PC-3 (cell line): ENCODE data around the gene ZCCHC14. TPM values are rescaled to one million over a fixed set of nuclear protein-coding genes. Genes with fewer than 3 reads are reported as not detected.

ENCODE experiments used
- ATAC-seq: fragments of 200-7000 bp; cut with Tn5 transposase; 2 replicates; pipeline ENCODE4 v1.9.1; 2020; ENCODE audit warnings: mild to moderate bottlenecking, moderate library complexity
- Bru-seq: library from RNA; stranded (reverse); fragments of 400-500 nt; gene quantifications from one replicate; lab custom pipeline; 2021; lab: Mats Ljungman, UMichigan
- BruChase-seq, 2 experiments: library from RNA; stranded (reverse); fragments of 400-500 nt; gene quantifications; one replicate each; lab custom pipeline; 2021; lab: Mats Ljungman, UMichigan
- BruUV-seq: library from RNA; stranded (reverse); fragments of 400-500 nt; replicated peaks from 2 replicates; lab custom pipeline; 2021; lab: Mats Ljungman, UMichigan
- CTCF ChIA-PET: fragments of 300-600 bp; sonication (Branson Sonifier 250); formaldehyde crosslinking; loops from one replicate; lab custom pipeline; 2022; ENCODE audit warnings: antibody characterized with exemption; lab: Charles Lee
- POLR2A ChIA-PET: fragments of 300-600 bp; sonication (Branson Sonifier 250); formaldehyde crosslinking; loops from one replicate; lab custom pipeline; 2022; ENCODE audit warnings: antibody characterized with exemption; ENCODE audit not compliant: unreplicated experiment; lab: Charles Lee
- DNase-seq: peaks from one replicate; pipeline ENCODE4 v3.0.0-alpha.2; 2015
- H2AFZ ChIP-seq: fragments of 300-600 bp; sonication (generic); 2 replicates; pipeline ENCODE4 v1.6.0; 2016; ENCODE audit warnings: antibody characterized with exemption, low read length
- H3F3A ChIP-seq: fragments of 300-600 bp; sonication (generic); one replicate; pipeline ENCODE4 v1.6.0; 2017; ENCODE audit warnings: antibody characterized with exemption, low read length, control low read depth, mild to moderate bottlenecking; ENCODE audit not compliant: unreplicated experiment
- H3K27ac ChIP-seq: fragments of 300-600 bp; sonication (generic); 2 replicates; pipeline ENCODE4 v1.5.1; 2016; ENCODE audit warnings: mild to moderate bottlenecking, low read length
- H3K27me3 ChIP-seq: fragments of 300-600 bp; sonication (generic); 2 replicates; pipeline ENCODE4 v1.6.1; 2016; ENCODE audit warnings: low read length, mixed read lengths
- H3K36me3 ChIP-seq: fragments of 300-600 bp; sonication (generic); 2 replicates; pipeline ENCODE4 v1.6.1; 2016; ENCODE audit warnings: low read depth, mixed run types, low read length, mixed read lengths
- H3K4me1 ChIP-seq: fragments of 300-600 bp; sonication (generic); 2 replicates; pipeline ENCODE4 v1.5.1; 2016; ENCODE audit warnings: low read length; ENCODE audit not compliant: insufficient read depth
- H3K4me2 ChIP-seq: fragments of 300-600 bp; sonication (generic); 2 replicates; pipeline ENCODE4 v1.6.0; 2016; ENCODE audit warnings: low read length
- H3K4me3 ChIP-seq: fragments of 300-600 bp; sonication (generic); 2 replicates; pipeline ENCODE4 v1.5.1; 2016; ENCODE audit warnings: mild to moderate bottlenecking, low read length, mixed read lengths
- H3K79me2 ChIP-seq: fragments of 300-600 bp; sonication (generic); 2 replicates; pipeline ENCODE4 v1.6.1; 2017; ENCODE audit warnings: low read length, mixed read lengths
- H3K9ac ChIP-seq: fragments of 300-600 bp; sonication (generic); 2 replicates; pipeline ENCODE4 v1.6.0; 2016; ENCODE audit warnings: mild to moderate bottlenecking, low read length
- H3K9me2 ChIP-seq: fragments of 300-600 bp; sonication (generic); replicated peaks from 2 replicates; pipeline ENCODE4 v1.6.1; 2016; ENCODE audit warnings: mixed run types, low read length, mixed read lengths
- H3K9me3 ChIP-seq: fragments of 300-600 bp; sonication (generic); 2 replicates; pipeline ENCODE4 v1.6.1; 2016; ENCODE audit warnings: low read length, mixed read lengths
- H4K20me1 ChIP-seq: fragments of 300-600 bp; sonication (generic); 2 replicates; pipeline ENCODE4 v1.6.1; 2016; ENCODE audit warnings: low read length, mixed read lengths
- EZH2 ChIP-seq: fragments of 300-600 bp; sonication (generic); IDR thresholded peaks from one replicate; pipeline ENCODE4 v1.6.1; 2017; ENCODE audit warnings: antibody characterized with exemption, mild to moderate bottlenecking, low read length; ENCODE audit not compliant: unreplicated experiment
- EZH2phosphoT487 ChIP-seq: fragments of 300-600 bp; sonication (generic); IDR thresholded peaks from 2 replicates; pipeline ENCODE4 v1.6.1; 2018; ENCODE audit warnings: mild to moderate bottlenecking, antibody characterized with exemption, low read length, borderline replicate concordance
- intact Hi-C: fragments of 100-400 bp; cut with micrococcal nuclease; formaldehyde crosslinking; loops from 2 replicates; pipeline ENCODE4 v1.9.0; 2023
- long read RNA-seq: library from polyadenylated mRNA; unstranded; transcript quantifications from one replicate; pipeline ENCODE4 v2.0.0, GENCODE V29; 2021; ENCODE audit not compliant: unreplicated experiment
- total RNA-seq: library from RNA; depleted of rRNA; stranded (reverse); fragments of >200 nt; gene quantifications from 2 replicates; pipeline ENCODE4 v1.2.3, GENCODE V29; 2014; rRNA removed
- TF ChIP-seq, protein P1 (sequence below): fragments of 300-600 bp; sonication (generic); conservative IDR thresholded peaks from 2 replicates; pipeline ENCODE4 v1.5.1; 2017; ENCODE audit warnings: antibody characterized with exemption, low read depth, mild to moderate bottlenecking, low read length

The ZCCHC14 gene
- total RNA-seq (5.3 and 11.5 TPM in 2 replicates), Bru-seq, nascent RNA (percentile 62 among the genes with signal in this experiment), BruChase-seq, experiment 1, labeled RNA remaining after a 6-hour chase (percentile 72 among the genes with signal in this experiment), BruChase-seq, experiment 2, labeled RNA remaining after a 2-hour chase (percentile 66 among the genes with signal in this experiment)
- long read RNA-seq, partial matches to known transcripts, result 17 of 37 reads
- long read RNA-seq, other reads (novel, unspliced or antisense), result 20 of 37 reads

- Histone ChIP-seq H2AFZ (peak within 1 kb of the TSS; percentile 90), H3K9ac (peak within 1 kb of the TSS; percentile 44; the same call in 1 of the 2 replicates), H4K20me1 (peaks cover 8% of the 10 kb centered on the region; the same call in 1 of the 2 replicates), H3K4me1 (no peaks in the 10 kb centered on the region), H3K4me3 (peak within 1 kb of the TSS; percentile 73), H3K9me3 (no peaks in the 10 kb centered on the region), H3K27me3 (no peaks in the 10 kb centered on the region), H3K9me2 (no peaks in the 10 kb centered on the region), H3K79me2 (peaks cover 40% of the 10 kb centered on the region), H3K27ac (no peak within 1 kb of the TSS), H3K36me3 (no peaks in the 10 kb centered on the region), H3F3A (no peaks in the 10 kb centered on the region), H3K4me2 (peak within 1 kb of the TSS; percentile 89)
- TF ChIP-seq, protein P1, sequence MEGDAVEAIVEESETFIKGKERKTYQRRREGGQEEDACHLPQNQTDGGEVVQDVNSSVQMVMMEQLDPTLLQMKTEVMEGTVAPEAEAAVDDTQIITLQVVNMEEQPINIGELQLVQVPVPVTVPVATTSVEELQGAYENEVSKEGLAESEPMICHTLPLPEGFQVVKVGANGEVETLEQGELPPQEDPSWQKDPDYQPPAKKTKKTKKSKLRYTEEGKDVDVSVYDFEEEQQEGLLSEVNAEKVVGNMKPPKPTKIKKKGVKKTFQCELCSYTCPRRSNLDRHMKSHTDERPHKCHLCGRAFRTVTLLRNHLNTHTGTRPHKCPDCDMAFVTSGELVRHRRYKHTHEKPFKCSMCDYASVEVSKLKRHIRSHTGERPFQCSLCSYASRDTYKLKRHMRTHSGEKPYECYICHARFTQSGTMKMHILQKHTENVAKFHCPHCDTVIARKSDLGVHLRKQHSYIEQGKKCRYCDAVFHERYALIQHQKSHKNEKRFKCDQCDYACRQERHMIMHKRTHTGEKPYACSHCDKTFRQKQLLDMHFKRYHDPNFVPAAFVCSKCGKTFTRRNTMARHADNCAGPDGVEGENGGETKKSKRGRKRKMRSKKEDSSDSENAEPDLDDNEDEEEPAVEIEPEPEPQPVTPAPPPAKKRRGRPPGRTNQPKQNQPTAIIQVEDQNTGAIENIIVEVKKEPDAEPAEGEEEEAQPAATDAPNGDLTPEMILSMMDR, result no peak
- no peak for TF ChIP-seq EZH2phosphoT487
- TF ChIP-seq EZH2, result no peak
- peak; percentile 93 for ATAC-seq
- DNase-seq, result peak; percentile 93
- CTCF ChIA-PET, result no interaction called here
- BruUV-seq, result no TSS peak
- intact Hi-C loops, result loop anchor here (5.0 kb wide), 1 partner anchor 76 kb away; no protein-coding TSS in a partner anchor
- POLR2A ChIA-PET, result no interaction called here
These were observed at the start of gene ZCCHC14 for GRCh38 chr16:87492721-87493607. TSS of gene ZCCHC14 (minus strand) at chr16:87493024. CDS start at chr16:87492238, 786 bp downstream.

DNA sequence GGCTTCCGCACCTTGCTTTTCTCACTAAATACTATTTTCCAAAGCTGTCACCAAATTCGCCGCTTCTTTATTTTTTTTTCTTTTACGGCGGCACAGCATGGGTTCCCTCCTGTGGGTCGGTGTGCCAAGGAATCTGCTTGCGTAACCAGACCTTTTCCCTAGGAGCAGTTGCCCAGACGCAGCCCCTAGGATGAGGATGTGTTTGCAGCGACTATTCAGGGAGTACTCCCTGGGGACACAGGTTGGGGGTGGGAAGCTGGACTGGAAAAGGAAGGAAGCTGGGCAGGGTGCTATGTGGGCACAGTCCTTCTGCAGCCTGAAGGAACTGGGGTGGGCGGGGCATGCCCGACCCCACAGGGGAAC lies 49.0 kb upstream of the ZCCHC14 start:
- H4K20me1 ChIP-seq, result no peaks in the 10 kb centered on the region
- no peaks in the 10 kb centered on the region for H3K9me3 ChIP-seq
- ATAC-seq, result no peak
- peak overlapping the region; percentile 67 for H3K4me2 ChIP-seq
- ChIA-PET CTCF (no interaction called here), POLR2A (no interaction called here)
- no peaks in the 10 kb centered on the region for H3F3A ChIP-seq
- no peak overlapping the region for H3K27ac ChIP-seq
- TF ChIP-seq EZH2phosphoT487 (no peak), EZH2 (no peak)
- TF ChIP-seq, protein P1, result no peak
- peak overlapping the region; percentile 48 for H2AFZ ChIP-seq
- no peaks in the 10 kb centered on the region for H3K79me2 ChIP-seq
- H3K9ac ChIP-seq, result no peak overlapping the region
- BruUV-seq, result no TSS peak
- H3K4me3 ChIP-seq, result peak overlapping the region; percentile 58
- intact Hi-C loops, result no loop called here
- no peak for DNase-seq
- H3K27me3 ChIP-seq, result peaks cover 9% of the 10 kb centered on the region; the same call in 1 of the 2 replicates
- H3K36me3 ChIP-seq, result no peaks in the 10 kb centered on the region
- no peaks in the 10 kb centered on the region for H3K9me2 ChIP-seq
- peaks cover 4% of the 10 kb centered on the region; the same call in 1 of the 2 replicates for H3K4me1 ChIP-seq
